Cardiac fibroblast (primary cell): ENCODE results near the gene HDAC4.

Experiments
- DNase-seq, 2 donors: peaks; one replicate each; pipeline versions ENCODE4 v3.0.0 to v3.0.0-alpha.2; 2010; ENCODE audit warnings: low read depth in 2 of 2
- H3K4me3 ChIP-seq, 2 donors: replicated peaks in 1 of 2; 1 replicate in 1 of 2; 2 replicates in 1 of 2; pipeline ENCODE4 v1.5.1; 2011; ENCODE audit warnings: low read depth in 2 of 2, low read length in 2 of 2, mild to moderate bottlenecking in 2 of 2, moderate library complexity in 1 of 2
- TF ChIP-seq, protein P1 (sequence below): IDR thresholded peaks from one replicate; pipeline ENCODE4 v1.5.1; 2011; ENCODE audit warnings: low read depth, mild to moderate bottlenecking, low read length, inconsistent platforms

HDAC4 gene

DNA sequence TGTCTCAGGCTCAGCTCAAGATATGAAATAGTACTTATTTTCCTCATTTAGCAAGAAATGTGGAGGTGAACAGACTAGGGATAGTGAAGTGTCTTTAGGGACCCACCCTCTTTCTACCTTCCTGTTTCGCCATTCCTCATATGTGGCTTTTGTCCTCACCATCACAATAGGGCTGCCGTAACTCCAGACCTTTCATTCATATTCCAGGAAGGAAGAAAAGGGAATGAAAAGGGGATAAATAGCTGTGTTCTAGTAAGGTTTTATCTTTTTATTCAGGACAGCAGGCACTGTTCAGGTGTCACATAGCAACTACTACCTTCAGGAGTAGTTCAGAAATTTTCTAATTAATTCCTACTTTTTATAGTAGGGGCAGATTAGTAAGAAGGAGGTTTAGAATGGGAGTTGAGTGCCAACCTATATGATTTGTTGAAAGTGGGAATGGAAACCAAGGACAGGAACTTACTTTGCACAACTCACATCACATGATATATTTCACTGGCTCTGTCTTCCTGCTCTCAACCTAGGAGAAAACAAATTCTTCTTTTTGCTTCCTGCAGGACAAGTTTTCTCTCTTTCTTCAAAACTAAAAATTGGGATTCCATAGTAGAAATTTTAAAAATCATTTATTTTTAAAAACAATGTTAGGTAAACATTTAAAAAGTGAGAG is 36.0 kb upstream of the HDAC4 start:
- H3K4me3 ChIP-seq, result no peak overlapping the region
- DNase-seq, result no peak
- TF ChIP-seq, protein P1, sequence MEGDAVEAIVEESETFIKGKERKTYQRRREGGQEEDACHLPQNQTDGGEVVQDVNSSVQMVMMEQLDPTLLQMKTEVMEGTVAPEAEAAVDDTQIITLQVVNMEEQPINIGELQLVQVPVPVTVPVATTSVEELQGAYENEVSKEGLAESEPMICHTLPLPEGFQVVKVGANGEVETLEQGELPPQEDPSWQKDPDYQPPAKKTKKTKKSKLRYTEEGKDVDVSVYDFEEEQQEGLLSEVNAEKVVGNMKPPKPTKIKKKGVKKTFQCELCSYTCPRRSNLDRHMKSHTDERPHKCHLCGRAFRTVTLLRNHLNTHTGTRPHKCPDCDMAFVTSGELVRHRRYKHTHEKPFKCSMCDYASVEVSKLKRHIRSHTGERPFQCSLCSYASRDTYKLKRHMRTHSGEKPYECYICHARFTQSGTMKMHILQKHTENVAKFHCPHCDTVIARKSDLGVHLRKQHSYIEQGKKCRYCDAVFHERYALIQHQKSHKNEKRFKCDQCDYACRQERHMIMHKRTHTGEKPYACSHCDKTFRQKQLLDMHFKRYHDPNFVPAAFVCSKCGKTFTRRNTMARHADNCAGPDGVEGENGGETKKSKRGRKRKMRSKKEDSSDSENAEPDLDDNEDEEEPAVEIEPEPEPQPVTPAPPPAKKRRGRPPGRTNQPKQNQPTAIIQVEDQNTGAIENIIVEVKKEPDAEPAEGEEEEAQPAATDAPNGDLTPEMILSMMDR, result no peak

DNA sequence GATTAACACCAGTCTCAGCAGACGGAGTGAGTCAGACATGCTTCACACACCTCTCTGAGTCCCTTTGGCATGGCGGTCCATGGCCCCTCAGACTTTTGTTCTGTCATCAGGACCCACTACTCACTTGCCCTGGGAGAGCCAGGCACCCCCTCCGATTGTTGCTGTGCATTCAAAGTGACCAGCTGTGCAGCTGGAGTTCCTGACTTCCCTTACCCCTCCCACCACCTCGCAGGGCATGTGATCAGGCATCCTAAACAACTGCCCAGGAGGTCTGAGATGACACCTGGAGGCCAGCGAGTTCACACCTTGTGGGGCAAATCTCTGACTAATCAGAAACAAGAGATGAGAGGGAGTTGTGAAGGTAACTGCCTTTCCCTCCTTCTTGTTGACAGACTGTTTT is 35.3 kb upstream of the HDAC4 start:
- TF ChIP-seq, protein P1, result no peak
- DNase-seq, result no peak
- no peak overlapping the region for H3K4me3 ChIP-seq

DNA sequence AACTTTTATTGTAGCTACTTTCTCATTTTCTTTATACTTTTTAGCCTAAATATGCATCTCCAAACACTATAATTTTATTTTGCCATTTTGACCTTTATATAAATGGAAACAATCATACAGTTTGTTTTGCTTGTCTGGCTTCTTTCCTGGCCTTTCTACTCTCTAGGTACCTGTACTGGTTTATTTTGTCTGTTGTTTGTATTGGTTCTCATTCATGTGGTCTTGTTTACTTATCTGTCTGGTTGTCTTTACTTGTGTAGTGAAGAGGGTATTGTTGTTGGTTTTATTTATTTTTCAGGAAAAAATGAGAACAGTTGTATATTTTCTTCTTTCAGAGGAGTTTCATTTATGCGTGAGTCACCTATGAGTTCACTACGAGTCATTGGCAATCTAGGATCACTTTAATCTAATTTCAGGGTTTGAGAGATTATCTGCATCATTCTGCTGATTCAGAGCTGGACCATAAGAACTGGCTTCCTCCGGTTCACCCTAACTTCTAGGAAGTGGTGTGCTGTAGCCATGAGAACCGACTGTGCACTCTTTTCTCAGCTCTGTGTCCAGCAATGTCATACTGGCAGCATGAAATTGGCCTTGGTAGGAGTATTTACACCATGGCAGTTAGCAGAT is 33.1 kb upstream of the HDAC4 start:
- DNase-seq, result peak in 1 of 2 donors; percentile 46
- TF ChIP-seq, protein P1, result no peak
- H3K4me3 ChIP-seq, result no peak overlapping the region

DNA sequence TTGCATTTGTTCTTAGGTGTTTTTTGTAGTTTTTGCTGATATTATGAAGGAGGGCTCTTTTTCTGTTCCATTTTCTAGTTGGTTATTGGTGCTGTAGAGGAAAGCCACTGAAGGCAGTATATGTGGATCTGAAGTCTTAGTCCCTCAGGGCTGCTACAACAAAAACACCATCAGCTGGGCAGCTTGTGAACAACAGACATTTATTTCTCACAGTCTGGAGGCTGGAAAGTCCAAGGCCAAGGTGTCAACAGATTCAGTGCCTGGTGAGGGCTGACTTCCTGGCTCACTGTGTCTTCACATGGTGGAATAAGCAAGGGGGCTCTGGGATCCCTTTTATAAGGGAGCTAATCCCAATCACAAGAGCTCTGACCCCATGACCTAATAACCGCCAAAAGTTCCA is 31.4 kb upstream of the HDAC4 start:
- H3K4me3 ChIP-seq, result no peak overlapping the region
- no peak for DNase-seq
- TF ChIP-seq, protein P1, result no peak

DNA sequence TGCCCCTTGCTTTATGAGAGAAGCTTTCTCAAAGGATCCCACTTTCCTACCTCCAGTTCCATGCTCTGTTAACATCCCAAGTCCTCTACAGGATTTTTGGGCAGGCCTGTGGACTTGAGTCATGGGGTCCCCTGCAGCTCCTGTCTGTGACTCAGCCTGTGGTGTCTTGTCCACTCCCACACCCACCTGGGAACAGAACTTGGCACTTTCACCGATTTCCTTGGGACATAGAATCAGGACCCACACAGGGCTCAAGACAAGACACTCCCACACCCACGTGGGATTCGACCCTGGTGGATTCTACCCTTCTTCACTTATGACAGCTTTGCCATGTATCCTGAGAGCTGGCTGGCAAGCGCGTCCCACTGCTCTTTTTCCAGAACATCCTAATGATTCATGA is 30.7 kb upstream of the HDAC4 start:
- H3K4me3 ChIP-seq, result no peak overlapping the region
- DNase-seq, result no peak
- TF ChIP-seq, protein P1, result no peak

DNA sequence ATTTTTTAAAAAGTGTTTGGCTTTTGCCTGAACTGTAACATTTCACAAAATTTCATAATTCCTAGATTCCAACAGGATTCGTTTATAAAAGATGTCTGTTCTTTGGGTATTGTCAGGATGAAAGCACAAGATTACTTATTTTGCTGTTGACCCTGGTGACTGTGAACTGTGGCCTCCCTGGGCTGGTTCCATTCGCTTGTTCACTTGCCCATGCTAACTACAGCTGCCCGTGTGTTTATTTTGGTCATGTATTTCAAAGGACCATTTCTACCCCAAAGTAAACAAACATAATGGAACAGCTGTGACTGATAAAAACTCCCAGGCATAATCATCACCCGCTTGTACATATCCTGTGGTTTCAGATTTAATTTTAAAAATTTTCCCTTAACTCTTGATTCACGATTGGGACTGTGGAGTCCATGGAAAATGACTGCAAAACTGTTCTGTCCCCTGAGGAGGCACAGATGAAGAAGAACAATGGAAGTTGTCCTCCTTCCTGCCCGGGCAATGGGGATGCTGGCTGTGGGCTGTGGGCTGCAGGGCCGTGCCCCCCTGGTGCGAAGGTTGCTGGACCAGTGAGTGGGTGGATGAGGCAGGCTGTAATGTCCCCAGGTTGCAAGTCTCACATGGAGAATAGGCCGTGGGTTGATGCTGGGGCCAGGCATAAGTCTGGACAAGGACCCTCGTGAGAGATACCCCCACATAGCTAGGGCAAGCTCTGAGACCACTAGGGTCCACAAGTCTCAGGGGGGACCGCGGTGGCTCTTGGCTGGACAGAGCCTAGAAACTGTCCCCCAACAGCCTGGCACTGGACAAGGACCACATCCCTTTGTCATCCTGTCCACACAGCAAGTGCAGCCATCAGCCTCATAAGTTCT is 28.9 kb upstream of the HDAC4 start:
- DNase-seq, result no peak
- TF ChIP-seq, protein P1, result no peak
- H3K4me3 ChIP-seq, result no peak overlapping the region
